A172 (cell line): ENCODE results near the gene CETN1. TPM values are rescaled to one million over a fixed set of nuclear protein-coding genes. Genes with fewer than 3 reads are reported as not detected.

Source experiments
- DNase-seq: peaks from one replicate; pipeline ENCODE4 v3.0.0-alpha.2; 2015; ENCODE audit warnings: low spot score
- total RNA-seq: library from RNA; depleted of rRNA; stranded (reverse); fragments of >200 nt; shearing (Covaris generic); gene quantifications from 2 replicates; pipeline ENCODE4 v1.2.3, GENCODE V29; 2014

Gene CETN1
- total RNA-seq, 1 experiment from 2014 or later = not detected

GRCh38 chr18:576924-577323, 3.3 kb upstream of the CETN1 start:
- DNase-seq = no peak

DNA sequence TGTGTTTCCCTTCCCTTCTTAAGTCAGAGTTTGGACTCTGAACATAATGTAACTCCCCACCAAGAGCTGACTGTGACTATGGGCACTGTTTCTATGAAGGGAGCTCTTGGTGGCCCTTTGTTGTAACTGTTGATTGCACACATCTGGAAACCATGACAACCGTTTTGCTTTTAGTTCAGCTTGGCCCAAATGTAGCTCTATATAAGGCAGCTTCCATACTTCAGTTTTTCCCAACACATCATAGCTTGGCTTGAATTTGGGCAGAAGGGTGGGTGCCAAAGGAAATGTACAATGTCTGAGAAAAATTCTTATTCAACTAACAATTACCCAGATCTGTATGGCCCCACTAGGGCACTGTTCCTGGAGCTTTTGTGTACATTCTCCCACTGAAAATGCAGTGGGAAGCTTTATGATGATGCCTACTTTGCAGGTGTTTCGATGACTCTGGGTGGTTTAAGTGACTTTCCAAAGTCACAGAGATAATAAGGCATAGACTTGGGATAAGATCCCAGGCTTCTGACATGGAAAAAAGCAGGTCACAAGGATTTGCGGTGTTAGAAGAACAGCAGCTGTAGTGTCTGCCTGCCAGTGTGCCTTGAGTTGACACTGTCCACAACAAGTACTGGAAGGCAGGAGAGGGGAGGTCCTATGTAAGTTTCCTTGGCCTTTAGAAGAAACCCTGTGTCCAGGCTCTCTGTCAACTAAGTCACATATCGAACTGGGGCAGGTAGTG, 2.4 kb upstream of the CETN1 start:
- no peak for DNase-seq

DNA sequence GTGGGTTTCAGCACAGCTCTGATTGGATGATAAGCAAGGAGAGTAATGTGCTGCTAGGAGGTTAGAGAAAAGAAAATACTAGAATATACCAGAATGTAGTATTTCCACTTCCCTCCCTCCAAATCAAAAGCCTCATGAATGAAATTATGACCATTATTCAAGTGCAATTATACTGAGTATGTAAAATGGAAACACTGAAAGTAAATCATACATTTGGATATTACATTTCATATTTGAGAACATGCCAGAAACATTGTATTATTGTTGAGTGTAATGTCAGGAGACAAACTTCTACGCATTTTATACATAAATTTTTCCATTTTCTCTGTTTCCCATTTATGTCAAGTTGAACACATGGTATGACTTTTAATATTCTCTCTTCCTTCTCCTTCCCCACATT, 942 bp upstream of the CETN1 start:
- no peak for DNase-seq

GRCh38 chr18:581096-581495, 916 bp downstream of the CETN1 start:
- DNase-seq = no peak

DNA sequence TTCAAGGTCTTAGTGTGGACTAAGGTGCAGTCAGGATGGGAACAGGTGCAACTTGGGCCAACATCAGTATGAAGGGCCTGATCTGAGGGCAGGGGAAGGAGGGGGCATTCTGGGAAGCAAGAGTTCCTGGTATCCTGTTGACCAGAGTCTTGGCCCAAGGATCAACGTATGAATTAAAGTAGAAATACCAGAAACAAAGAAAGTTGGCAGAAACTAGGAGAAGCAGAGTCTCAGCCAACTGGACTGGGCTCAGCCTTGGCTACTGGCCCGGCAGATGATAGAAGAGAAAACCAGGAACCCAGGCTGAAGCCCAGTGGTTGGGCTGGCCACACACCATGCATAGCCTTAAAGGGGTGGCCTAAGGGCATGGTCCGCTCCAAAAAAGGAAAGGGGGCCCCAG, 2.3 kb downstream of the CETN1 start:
- DNase-seq = no peak

DNA sequence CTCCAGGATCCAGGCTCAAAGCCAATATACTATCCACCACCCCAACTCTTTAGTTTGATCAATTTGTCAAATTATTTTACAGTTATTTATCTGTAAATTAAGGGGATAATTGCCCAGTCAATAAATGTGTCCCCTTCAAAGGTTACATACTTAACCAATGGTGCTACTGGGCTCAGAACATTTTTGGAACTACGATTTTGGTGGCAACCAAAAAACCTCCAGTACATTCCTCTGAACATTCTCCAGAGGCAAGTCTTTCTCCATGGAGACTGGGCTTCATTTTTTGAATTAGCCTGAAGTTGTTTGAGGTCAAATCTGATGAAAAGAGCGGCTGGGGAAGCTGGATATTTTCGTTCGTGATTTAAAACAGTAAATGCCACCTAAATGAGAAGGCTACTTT, 14.9 kb downstream of the CETN1 start:
- no peak for DNase-seq

DNA sequence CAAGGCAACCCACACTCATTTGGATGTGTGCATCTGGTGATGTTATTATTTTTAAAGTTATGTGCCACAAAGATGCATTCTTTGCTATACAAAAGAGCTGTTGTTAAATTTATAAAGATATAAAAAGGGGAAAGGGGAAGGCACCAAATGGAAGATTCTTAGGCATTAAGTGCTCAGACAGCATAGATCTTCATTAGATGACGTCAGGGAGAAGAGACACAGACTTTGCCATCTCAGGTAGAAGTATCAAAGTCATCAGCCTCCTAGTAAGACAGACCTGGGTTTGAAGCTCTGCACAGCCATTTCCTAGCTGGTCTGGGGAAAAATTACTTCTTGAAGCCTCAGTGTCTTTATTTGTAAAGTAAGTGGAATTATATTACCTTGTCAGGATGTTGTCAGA, 15.4 kb downstream of the CETN1 start:
- DNase-seq = no peak

GRCh38 chr18:596288-596881, 16.2 kb downstream of the CETN1 start:
- no peak for DNase-seq

DNA sequence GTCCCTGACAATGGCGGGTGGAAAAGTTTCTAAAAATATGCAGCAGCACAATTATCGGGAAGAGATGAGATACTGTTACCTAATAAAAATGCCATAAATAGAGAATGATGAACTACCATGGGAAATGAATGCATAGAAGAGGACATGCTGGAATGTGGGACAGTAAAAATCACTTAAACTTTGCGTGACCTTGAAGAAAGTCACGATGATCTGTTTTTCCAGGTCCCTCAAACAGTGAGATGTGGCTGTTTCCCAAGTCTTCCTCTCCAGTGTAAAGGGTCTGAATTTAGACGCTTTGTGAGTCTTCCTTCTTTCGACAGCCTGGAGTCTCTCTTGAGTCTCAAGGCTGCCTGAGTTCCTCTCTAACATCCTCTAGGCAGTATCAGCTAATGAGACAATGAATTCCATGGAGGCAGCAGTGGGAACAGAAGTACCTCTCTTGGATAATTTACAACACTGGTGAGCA, 18.0 kb downstream of the CETN1 start:
- no peak for DNase-seq

- no peak for DNase-seq
Observed at GRCh38 chr18:600107-600506, 19.9 kb downstream of the CETN1 start.

DNA sequence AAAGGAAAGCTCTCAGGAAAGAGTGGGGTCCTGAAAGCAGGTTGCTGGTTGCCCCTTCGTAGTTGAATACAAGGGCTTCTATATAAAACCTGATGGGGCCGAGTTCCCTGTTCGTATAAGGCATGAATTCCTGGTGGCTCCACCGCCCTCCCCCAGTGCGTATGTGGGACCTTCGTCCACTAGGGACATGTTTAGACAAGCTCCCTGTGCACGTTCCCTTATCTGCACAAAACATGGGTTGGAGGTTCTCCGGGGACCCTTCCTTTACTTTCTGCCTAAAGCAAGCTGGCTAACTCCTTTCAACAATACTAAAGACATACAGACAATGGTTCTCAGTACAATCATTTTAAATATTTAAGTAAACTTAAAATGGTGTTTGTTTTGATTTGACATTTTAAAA, 24.6 kb downstream of the CETN1 start:
- DNase-seq = no peak

GRCh38 chr18:607930-608329, 27.8 kb downstream of the CETN1 start:
- DNase-seq = no peak

- no peak for DNase-seq
Observed at GRCh38 chr18:610214-610928, 30.2 kb downstream of the CETN1 start.

DNA sequence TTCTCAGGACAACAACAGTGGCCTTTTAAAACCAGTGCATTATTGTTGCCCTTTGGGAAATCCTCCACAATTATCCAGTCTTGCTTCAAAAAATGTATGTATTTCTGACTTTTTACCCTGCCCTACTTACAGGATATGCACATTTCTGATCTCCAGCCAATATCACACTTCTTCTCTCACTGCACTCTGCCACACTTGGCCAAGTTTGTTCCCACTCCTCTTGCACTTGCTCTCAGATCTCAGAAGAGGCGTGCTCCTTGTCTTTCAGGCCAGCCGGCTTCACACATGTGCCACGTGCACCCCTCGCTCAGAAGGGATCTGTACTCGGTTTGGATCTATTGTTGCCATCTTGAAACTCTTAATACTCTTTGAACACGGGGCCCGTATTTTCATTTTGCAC, 32.0 kb downstream of the CETN1 start:
- no peak for DNase-seq

DNA sequence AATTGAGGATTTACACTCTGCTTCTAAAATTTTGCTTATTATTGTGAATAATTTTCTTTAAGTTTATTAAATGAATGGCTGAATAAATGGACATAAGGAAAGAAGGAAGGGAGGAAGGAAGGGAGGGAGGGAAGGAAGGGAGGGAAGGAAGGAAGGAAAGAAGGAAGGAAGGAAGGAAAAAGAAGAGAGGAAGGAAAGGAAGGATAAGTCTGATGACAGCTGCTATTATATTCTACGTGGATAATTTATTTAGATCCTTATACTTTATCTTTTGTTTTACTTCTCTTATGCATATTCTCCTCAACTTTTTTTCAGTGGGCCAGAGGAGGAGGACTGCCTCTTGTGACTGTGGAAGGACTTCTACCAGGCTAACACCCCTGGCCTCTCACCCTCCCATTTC, 34.0 kb downstream of the CETN1 start:
- DNase-seq = no peak

DNA sequence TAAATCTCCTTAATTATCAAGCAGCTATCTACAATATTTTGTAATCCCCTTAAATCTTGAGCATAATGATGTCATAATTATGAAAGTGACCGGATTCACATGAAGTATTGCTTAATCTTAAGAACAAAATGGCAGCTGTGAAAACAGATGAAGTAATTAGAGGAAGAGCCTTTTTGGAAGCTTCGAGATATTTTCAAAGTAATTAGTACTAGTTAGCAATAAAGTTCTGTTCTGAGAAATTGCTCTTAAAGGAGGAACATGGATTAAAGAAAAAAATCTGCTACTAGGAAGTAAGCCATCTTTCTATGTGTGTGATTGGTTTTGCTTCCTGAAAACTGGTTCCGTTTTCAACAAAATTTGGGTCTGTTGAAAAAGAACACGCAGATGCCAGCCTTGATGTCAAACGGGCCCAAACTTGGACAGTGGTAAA, 34.9 kb downstream of the CETN1 start:
- DNase-seq = no peak

- DNase-seq = no peak
Observed at GRCh38 chr18:615773-616172, 35.6 kb downstream of the CETN1 start.

DNA sequence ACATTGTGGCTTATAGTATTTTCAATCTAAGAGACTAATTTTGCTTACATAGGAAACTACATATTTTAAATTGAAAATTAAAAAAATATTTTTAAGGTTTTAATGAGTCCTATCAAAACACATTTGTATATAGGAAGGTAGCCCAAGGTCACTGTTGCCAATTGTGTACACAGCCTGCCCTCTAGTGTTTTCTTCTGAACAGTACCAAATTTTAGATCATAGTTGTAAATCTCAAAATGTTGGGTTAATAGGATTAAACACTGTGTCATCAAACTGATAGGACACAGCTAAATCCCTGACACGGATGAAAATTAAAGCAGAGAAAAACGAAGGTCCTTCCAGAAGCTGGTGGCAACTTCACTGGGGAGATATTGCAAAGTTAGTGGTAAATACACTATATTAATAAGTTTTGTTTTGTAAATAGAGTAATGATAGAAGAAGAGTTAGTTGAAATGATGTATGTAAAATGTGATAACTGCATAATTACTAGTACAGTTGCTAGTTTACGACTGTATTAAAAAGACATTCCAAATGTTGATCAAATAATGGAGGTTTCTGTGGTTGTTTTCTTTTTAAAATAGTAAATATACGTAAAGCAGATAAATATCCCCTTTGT, 36.3 kb downstream of the CETN1 start:
- DNase-seq = peak; percentile 54

DNA sequence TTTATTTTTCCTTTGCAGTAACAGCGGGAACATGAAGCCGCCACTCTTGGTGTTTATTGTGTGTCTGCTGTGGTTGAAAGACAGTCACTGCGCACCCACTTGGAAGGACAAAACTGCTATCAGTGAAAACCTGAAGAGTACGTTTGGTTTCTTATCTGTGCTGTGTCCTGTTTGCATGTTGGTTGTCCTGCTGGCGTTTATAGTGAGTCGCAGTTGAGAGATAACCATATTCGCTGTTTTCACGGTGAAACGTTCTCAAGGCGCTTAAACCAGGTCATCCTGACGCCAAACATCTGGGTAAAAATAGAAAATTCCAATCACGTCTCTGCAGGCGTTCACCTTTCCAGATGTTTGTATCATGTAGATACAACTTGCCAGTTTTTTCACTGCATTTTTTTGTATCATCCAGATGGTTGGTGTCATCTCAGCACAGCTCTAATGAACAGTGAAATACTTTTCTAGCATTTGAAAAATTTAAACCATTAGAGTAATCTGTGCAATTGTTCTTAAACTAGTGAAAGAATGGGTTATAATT, 37.9 kb downstream of the CETN1 start:
- no peak for DNase-seq

DNA sequence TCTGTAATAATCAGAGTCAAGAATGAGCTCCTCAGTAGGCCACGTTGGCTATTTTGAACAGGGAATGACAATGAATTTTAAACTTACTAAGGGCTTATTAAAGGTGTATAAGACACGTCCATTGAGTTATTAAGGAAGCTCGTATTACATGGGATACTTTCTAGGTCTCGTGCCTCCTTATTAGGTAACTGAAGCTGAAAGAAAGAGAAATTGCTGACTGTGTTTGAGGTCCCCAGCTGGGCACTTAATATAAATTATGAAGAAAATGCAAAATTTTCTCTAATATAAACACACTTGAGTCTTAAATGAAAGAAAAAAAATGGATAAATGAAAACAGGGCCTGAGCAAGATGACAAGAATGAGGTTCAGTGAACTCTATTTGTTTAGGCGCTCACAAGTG, 38.4 kb downstream of the CETN1 start:
- DNase-seq = no peak

DNA sequence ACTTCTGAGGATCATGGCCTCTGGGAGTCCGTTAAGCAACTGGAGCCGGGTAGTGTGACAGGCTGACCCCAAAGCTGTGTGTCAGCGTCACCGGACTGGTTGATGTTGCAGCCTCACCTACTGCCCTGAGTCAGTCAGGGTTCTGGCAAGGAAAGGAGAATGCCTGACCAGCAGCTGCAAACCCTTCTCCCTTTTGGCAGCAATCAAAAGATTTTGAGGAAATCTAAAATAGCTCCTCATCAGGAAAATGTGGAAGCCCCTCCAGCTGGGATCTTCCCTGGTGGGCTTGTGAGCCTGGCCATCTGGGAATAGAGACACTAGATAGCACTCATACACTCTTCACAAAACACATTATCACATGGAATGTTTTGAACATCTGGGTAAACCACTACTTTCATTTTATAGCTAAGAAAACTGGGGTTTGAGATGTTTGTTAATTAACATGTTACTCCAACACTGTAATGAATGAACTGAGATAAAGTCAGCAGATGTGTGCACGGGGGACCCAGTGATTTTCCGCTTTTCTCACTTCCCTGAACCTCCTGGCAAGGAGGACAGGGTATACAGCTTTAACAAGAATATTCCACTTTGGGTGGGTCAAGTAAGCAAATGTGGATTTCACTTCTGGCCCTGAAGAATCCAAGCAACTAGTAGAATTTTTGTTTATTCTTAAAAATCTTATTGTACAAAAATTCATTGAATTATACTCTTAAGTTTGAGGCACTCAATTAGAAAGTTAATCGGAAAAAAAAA, 41.3 kb downstream of the CETN1 start:
- DNase-seq = no peak

- DNase-seq = no peak
Observed at GRCh38 chr18:622289-622688, 42.1 kb downstream of the CETN1 start.
